Measurements from ENCODE around the gene SUGP1.

Gene SUGP1

DNA sequence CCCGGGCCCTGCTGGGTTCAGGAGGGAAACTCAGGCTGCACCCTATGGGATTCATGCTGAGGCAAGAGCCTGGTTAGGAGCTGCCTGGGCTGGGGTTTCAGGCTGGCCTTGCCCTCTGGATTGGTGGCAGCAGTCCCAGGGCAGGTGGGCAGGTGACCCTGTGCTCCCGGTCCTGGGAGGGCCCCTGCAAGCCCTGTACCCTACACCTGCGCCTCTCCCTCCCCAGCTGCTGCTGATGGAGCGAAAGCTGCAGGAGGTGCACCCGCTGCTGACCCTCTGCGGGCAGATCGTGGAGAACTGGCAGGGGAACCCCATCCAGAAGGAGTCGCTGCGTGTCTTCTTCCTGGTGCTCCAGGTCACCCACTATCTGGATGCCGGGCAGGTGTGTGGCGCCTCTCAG is 20.7 kb upstream of the SUGP1 start:
- no peak for DNase-seq

DNA sequence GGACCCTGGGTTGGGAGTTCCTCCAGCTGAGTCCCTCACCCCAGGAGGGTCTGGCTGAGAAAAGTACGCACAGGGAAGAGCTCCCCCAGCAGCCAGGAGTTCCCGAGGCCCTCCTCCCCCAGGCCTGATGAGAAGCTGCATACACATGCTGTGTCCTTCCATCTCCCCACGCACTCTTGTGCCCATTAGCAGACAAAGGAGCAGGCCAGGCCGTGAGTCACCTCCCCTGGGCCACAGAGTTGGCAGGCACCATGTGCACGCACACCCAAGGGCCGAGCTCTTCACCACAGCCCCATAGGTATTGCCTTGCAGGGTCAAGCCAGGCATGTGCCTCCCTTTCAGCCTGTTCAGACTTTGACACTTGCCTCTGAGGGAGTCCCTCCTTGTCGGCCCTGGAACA is 17.8 kb upstream of the SUGP1 start:
- DNase-seq: no peak

GRCh38 chr19:19337120-19337519 is 16.8 kb upstream of the SUGP1 start:
- no peak for DNase-seq

- DNase-seq: no peak
Measured at GRCh38 chr19:19336597-19336996, 16.3 kb upstream of the SUGP1 start.

DNA sequence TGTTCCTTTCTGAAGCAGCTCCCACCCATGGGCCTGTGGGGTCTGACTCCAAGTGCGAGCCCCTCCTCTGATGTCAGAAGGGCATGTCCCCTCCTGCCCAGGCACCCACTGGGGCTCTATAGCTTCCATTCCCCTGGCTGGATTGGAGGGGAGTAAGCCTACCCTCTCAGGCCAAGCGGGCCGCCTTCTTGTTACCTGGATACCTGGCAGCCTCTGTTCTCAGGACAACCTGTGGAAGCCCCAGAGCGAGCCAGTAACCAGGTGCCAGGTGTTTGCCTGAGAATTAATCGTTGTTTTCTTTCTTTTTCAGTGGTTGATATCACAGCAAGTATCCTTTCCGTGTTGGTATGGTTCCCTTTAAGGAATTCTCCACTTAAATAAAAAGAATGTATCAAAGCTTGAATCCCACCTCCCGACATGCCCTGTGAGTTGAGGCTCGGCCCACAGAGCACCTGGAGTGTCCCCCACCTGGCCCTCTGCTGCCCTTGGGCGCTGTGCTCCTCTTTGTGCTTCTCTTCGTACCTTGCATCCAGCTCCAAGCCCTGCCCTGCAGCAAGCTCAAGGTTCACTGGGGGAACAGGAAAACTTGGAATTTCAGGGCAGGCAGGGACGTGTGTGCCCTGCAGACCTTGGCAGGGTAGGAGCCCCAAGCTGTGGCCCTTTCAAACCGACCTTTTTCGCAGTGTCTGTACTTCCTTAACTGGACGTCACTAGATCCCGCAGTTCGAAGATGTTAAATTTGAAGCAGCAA is 15.3 kb upstream of the SUGP1 start:
- no peak for DNase-seq

- no peak for DNase-seq
Measured at GRCh38 chr19:19334989-19335344, 14.7 kb upstream of the SUGP1 start.

- DNase-seq: no peak
Measured at GRCh38 chr19:19334063-19334988, 14.0 kb upstream of the SUGP1 start.

DNA sequence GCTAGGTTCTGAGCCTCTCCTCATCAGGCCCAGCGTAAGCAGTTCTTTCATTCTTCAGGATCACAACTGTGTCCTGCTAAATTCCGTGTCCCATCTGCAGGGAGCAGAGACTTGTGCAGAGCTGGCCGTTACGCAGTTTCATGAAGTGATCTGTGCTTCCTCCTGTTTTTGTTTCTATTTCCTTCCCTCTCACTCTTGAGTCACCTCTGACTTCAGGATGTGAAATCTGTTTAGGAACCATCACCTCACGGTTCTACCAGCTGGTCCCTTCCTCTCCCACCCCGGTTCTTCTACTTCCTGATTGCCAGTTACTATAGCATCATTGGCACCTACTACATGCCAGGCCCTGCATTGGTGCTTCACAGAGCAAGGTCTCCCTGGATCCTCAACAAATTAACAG is 8.8 kb upstream of the SUGP1 start:
- DNase-seq: no peak

DNA sequence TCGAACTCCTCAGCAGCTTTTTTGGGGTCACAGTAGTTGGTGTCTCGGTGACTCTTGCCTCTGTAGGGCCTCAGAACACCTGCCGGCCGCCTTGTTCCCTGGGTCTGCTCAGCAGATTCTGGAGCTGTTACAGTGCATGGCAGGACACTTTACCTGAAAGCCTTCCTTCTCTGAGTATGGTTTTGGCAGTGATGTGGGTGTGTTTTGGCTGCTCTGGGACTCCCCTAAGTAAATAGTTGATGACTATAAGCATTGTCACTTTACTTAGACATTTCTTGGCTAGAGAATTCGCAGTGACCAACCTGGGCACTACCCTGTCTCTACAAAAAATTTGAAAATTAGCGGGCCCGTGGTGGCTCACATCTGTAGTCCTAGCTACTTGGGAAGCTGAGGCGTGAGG is 7.4 kb upstream of the SUGP1 start:
- no peak for DNase-seq

DNA sequence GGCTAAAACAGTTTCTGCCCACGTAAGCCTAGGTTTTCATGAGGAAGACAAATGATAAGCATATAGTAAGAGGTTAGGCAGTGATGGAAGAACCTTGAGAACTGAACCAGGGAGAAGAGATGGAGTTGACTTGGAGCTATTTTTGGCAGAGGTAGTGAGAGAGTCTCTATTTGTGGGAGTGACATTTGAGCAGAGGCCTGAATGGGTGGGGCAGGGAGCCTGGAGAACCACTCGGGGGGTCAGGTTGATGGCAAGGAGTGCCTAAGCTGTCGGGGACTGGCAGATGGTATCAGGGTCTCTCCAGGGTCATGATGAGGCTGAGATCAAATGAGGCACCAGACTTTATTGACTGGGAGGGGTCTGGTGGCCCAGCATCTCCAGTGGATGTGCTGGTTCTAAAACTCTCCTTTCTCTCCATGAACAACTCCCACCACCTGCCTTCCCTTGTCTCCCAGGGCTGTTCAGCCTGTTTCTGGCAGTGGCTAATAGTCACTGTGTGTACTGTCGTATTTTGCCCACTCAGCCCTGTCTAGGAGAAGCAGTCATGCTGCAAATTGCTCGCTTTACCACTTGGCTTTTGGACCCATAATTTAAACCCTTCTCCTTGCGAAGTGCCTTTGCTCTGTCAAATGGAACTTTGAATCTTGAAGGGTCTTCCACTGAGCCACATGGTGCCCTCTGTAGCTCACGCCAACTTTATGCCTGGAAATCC is 3.9 kb upstream of the SUGP1 start:
- DNase-seq: no peak

DNA sequence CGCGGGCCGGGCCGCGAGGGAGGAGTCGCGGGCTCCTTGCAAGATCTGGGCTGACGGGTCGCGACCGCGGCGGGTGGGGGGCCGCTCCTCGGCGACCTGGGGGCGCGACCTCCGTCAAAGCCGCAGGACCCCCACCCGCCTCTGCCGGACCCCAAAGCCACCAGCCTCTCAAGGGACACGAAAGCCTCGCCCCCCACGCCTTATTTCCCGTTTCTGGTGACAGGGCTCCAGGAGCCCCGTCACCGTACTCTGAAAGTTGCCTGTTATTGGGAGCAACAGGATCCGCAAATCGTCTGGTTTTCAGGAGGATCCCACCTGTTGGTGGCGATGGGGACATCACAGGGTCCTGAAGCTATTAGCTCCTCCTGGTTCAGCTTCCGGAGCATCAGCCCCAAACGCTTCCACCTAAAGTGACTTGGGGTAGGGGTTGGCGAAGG is 850 bp upstream of the SUGP1 start:
- peak; percentile 10 for DNase-seq

DNA sequence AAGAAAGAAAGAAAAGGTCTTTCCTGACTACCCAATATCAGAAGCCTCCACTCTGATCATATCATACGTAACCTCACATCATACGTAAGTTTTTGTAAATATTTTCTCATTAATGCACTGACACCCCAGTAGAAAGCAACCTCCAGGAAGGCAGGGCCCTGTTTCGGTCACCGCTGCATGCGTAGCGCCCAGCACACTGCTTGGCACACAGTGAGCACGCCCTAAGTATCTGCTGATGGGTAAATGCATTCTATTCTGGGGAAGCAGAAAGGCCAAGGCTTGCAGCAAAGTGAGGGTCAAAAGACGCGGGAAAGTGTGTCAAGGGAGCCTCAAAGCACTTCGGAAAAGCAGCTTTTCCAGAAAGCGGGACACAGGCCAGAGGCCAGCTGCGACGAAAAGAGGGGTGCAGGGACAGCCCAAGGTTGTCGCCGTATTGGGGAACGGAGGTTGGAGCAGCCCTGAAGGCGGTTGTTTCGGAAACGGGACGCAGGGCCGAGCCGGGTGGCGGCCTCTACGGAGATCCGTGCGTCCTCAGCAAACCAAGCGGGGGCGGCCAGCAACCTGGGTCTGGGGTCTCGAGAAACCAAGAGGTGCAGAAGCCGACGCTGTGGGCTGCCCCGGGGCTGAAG is 463 bp downstream of the SUGP1 start:
- no peak for DNase-seq

- DNase-seq: no peak
Measured at GRCh38 chr19:19316082-19316481, 4.2 kb downstream of the SUGP1 start.

- DNase-seq: no peak
Measured at GRCh38 chr19:19315444-19315843, 4.9 kb downstream of the SUGP1 start.

DNA sequence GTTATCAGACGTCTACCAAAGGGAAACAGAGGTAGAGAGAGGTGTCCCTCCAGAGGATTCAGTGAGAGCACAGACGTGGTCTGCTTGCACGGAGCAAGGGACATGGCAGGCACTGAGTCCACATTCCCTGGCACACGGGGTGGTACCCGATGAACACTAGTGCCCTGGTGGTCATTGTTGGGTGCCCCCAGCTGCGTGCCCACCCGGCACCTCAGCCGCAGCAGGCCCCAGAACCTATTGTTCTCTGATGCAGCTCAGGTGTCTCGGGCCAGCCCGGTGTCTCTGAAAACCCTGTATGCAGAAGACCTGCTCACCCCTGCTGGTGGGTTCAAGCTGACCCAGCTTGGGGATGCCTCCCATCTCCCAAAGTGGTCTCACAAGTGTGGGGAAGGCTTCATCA is 11.9 kb downstream of the SUGP1 start:
- DNase-seq: no peak

GRCh38 chr19:19306191-19306590 is 14.1 kb downstream of the SUGP1 start:
- DNase-seq: no peak

- DNase-seq: no peak
Measured at GRCh38 chr19:19305696-19306095, 14.6 kb downstream of the SUGP1 start.

DNA sequence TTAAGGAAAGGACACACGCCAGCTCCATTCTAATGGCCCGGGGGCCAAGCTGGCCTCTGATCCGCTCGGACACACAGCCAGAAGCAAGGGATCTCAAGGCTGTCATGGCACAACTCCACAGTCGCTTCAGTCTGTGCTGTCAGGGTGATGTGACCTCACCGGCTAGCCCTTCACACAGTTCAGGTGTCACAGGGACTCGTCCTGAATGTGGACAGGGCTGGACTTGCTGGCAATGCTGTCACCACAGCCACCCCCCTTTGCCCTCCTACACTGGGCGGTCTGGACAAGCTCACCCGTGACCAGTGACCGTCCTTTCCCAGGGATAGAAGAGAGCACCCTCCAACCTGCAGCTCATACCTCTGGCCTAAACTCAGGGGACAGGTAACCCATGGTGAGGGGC is 15.2 kb downstream of the SUGP1 start:
- no peak for DNase-seq

DNA sequence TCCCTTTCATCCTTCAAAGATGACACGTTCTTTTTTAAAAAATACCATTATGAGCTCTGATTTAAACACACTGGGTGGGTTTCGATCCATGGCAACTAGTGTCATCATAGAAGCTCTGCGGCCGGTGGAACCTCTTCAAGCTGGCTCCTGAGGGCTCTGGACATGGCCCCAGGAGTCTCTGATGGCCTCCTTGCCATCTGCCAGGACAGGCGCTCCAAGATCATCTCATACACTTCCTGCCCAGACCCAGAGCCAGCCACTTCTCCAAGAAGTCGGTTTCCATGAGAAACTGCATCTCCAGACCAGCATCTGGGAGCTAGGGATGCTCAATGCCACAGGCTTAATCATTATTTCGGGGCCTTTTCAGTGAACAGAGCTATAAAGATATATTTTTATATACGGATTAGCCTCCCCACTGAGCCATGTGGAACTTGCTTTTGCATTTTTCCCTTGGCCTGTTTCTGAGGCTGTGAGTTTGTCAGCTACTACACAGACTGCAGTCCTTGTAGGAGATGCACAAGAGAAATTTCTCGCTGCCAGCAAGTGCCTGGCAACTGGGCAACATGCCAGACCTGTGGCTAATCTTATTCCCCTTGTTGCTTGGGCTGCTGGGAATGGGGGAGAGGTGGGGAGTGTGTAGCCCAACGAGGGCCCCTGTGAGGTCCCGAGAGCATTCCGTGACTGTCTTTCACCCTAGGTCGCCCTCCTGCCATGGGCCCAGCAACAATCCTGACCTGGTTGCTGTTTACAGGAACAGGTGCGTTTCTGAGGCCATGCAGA is 15.9 kb downstream of the SUGP1 start:
- DNase-seq: no peak

DNA sequence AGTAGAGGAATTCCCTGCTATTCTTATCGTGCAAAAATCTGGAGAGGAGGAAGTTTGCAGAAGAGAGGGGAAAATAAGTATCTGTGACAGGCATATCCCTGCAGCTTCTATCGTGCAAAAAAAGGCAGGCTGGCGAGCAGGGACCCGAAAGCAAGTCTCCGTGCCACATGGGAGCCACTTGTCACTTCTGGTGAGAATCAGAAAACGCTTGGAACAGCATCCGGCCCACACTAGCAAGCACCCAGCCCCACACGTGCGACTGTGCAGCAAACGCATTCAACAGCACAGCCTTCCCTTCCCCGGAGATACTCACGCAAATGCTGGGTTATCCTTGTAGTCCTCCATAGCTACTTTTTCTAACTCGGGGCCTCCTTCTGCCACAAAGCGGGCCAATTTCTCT is 16.9 kb downstream of the SUGP1 start:
- no peak for DNase-seq

DNA sequence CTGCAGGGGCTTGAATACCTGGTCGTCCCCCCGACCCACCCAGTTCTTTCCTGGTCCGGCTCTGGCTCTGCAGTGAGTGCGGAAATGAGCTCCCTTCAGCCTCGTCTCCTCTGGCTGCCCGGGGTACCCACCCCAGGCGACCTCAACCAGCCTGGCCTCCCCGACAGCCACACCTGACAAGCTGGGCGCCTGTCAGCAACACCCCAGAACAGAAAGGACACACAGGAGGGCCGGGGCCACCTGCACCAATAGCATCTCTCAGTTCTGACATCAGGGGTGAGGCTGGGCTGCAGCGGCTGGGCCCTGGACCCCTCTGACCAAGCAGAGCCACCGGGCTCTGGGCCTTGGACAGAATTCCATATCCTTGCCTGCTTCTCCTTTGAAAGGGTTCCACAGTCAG is 19.7 kb downstream of the SUGP1 start:
- DNase-seq: no peak

DNA sequence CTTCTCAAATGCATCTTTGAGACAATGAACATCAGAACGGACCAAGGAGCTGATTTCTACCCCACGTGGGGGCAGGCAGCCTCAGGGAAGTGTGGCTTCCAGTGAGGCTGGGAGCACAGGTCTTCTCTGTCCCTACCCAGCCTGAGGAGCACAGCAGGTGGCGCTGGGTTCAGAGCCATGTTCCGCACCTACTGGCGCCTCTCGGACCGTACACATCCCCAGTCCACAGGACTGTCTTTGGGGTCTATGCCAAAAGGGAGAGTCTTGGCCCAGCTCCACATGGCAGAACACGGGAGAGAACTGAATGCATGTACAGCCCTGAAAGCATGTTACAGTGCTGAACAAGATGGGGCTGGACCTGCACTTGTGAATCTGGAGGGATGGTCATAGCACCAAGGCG is 22.6 kb downstream of the SUGP1 start:
- DNase-seq: no peak

Data from NCI-H2171 (cell line).